Psoas muscle (tissue), 8 donors: ENCODE results near the gene RFX6. TPM values are rescaled to one million over a fixed set of nuclear protein-coding genes. Genes with fewer than 3 reads are reported as not detected.

Experiments used
- ATAC-seq, 4 donors: fragments of 200-7000 bp; cut with Tn5 transposase; one replicate each; pipeline ENCODE4 v1.9.1; 2020; ENCODE audit warnings: moderate library complexity in 3 of 4, mild to moderate bottlenecking in 2 of 4
- DNase-seq, 2 donors: peaks; one replicate each; pipeline ENCODE4 v3.0.0-alpha.2; 2020
- H3K27ac ChIP-seq: fragments of 200-600 bp; one replicate; pipeline ENCODE4 v1.8.0; 2022
- H3K27me3 ChIP-seq, 3 donors: fragments of 200-600 bp in 1 of 3; one replicate each; pipeline versions ENCODE4 v1.6.1 to v1.8.0; 2013 to 2022; ENCODE audit warnings: low read length in 2 of 3, mild to moderate bottlenecking in 2 of 3, moderate library complexity in 1 of 3; ENCODE audit not compliant: insufficient read depth in 3 of 3
- H3K36me3 ChIP-seq, 2 donors: fragments of 200-600 bp in 1 of 2; one replicate each; pipeline versions ENCODE4 v1.6.1 to v1.8.0; 2013 to 2022; ENCODE audit warnings: low read depth in 1 of 2, mild to moderate bottlenecking in 1 of 2, moderate library complexity in 1 of 2; ENCODE audit not compliant: insufficient read depth in 1 of 2
- H3K4me1 ChIP-seq: fragments of 200-600 bp; one replicate; pipeline ENCODE4 v1.8.0; 2022
- H3K4me3 ChIP-seq: fragments of 200-600 bp; one replicate; pipeline ENCODE4 v1.8.0; 2022; ENCODE audit warnings: mild to moderate bottlenecking
- H3K9me3 ChIP-seq: fragments of 200-600 bp; one replicate; pipeline ENCODE4 v1.8.0; 2022
- WGBS, 3 donors: extraction: QIAGEN DNeasy Blood & Tissue Kit; methylation state at CpG; one replicate each; pipeline versions ENCODE4 v1.1.6 to v1.1.7; 2013; 5-methylcytosine and 5-hydroxymethylcytosine counted together
- intact Hi-C, 2 donors: fragments of 100-400 bp; cut with DNase I; formaldehyde crosslinking; loops; one replicate each; pipeline versions ENCODE4 v1.11.0 to v1.14.2; 2022
- polyA plus RNA-seq, 3 donors: library from polyadenylated mRNA; stranded (reverse); fragments of 200-250 nt; gene quantifications; one replicate each; pipeline ENCODE4 v1.2.3, GENCODE V29; 2013
- total RNA-seq, 4 donors: library from RNA; stranded (reverse); fragmentation: NEBNext Ultra II Directional in 2 of 4; extraction: Animal tissue kit (Norgen Biotek cat#: 25700) in 2 of 4; gene quantifications; one replicate each; pipeline versions ENCODE4 v1.2.1 to v1.2.4, GENCODE V29; 2021 to 2023
- TF ChIP-seq, protein P1 (sequence below): fragments of 200-600 bp; IDR thresholded peaks from one replicate; pipeline ENCODE4 v1.8.0; 2022; ENCODE audit warnings: antibody characterized with exemption
- donor health status: healthy with polysubstance abuse.
- donor health status: DM: no; HTN: no; CAD: no; lungs with moderate emphysema.
- donor health status: Bipolar disorder and iron deficiency.
- donor health status: healthy.
- donor health status: DM: yes; HTN: yes; CAD: no.
- donor health status: DM: no; HTN: no; CAD: no.
- donor health status: DM: no; HTN: no; CAD: no.
- donor health status: DM: yes; HTN: yes; CAD: no.

The RFX6 gene
- total and polyA plus RNA-seq, 7 donors = not detected

DNA sequence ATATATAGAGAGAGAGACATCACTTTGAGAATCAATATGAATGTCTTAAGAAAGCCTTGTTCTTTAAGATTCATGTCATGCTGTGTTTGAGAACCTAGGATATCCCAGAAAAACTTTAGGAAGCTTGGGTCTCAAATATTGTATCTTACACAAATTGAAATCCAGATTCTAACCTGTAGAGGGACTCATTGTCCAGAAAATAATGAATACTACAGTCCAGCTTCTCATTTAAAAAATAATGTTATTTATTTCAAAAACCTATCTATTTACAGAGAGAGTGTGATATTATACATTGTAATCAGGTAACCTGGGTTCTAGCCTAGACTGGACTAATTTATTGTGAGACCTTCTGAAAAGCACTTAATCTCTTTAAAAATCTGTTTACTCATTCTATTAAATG, 4.2 kb downstream of the RFX6 start:
- intact Hi-C loops = no loop called here
- H3K36me3 ChIP-seq = no peaks in the 10 kb centered on the region
- no peaks in the 10 kb centered on the region for H3K9me3 ChIP-seq
- no peak overlapping the region for H3K27ac ChIP-seq
- H3K4me1 ChIP-seq = no peaks in the 10 kb centered on the region
- H3K4me3 ChIP-seq = no peak overlapping the region
- no peak for DNase-seq
- TF ChIP-seq, protein P1, sequence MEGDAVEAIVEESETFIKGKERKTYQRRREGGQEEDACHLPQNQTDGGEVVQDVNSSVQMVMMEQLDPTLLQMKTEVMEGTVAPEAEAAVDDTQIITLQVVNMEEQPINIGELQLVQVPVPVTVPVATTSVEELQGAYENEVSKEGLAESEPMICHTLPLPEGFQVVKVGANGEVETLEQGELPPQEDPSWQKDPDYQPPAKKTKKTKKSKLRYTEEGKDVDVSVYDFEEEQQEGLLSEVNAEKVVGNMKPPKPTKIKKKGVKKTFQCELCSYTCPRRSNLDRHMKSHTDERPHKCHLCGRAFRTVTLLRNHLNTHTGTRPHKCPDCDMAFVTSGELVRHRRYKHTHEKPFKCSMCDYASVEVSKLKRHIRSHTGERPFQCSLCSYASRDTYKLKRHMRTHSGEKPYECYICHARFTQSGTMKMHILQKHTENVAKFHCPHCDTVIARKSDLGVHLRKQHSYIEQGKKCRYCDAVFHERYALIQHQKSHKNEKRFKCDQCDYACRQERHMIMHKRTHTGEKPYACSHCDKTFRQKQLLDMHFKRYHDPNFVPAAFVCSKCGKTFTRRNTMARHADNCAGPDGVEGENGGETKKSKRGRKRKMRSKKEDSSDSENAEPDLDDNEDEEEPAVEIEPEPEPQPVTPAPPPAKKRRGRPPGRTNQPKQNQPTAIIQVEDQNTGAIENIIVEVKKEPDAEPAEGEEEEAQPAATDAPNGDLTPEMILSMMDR = no peak
- H3K27me3 ChIP-seq = peaks cover 3 to 15% (median 9%) of the 10 kb centered on the region in 3 donors
- ATAC-seq = no peak

DNA sequence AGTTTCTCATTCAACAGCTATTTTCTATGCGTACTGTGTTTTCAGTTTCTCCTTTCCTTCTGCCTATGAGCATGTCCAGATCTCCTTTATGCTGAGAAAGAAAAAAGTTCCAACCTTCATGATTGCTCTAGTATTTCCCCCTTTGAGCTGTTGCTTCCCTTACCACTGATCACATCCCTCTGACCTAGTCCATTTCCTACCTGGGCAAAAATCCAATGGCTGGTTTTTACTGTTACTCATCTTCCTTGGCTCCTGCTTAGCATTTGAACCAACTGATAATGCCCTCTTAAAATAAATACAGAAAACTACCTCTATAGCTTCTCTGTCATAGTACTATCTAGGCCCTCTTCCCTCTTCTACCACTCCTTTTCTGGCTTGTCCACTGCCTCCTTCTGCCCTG, 6.0 kb downstream of the RFX6 start:
- WGBS, 3 donors = 64 to 80% (median 67%) methylated on average over 1 of the region's 1 CpG
- Histone ChIP-seq H3K36me3 (no peaks in the 10 kb centered on the region), H3K4me1 (no peaks in the 10 kb centered on the region), H3K27me3 (peaks cover 0 to 3% (median 0%) of the 10 kb centered on the region in 3 donors), H3K4me3 (no peak overlapping the region), H3K9me3 (no peaks in the 10 kb centered on the region), H3K27ac (no peak overlapping the region)
- peak in 1 of 4 donors; percentile 40 for ATAC-seq
- intact Hi-C loops = no loop called here
- TF ChIP-seq, protein P1 = no peak
- no peak for DNase-seq

DNA sequence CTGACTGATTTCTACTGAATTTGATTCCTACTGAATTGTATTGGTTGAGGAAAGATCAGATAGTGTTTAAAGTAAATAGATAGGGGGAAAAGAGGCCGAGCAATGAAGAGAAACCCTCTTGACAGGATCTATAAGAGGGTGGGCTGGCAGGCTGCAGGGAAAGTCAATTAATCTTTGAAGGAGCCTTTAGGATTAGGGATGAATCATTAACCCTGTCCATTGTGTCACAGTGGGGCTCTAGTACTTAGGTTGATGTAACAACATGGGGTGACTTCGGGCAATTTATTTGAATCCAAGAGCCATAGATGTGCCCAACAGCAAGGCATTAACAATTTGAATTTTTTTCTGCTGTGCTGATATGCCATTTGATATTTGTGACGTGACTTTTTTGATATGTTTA, 7.5 kb downstream of the RFX6 start:
- no peaks in the 10 kb centered on the region for H3K36me3 ChIP-seq
- intact Hi-C loops = no loop called here
- no peaks in the 10 kb centered on the region for H3K9me3 ChIP-seq
- H3K27ac ChIP-seq = no peak overlapping the region
- no peaks in the 10 kb centered on the region for H3K4me1 ChIP-seq
- no peak overlapping the region for H3K4me3 ChIP-seq
- ATAC-seq = no peak
- H3K27me3 ChIP-seq = peaks cover 0 to 3% (median 0%) of the 10 kb centered on the region in 3 donors
- DNase-seq = no peak
- WGBS, 3 donors = 78 to 85% (median 82%) methylated on average over 3 of the region's 3 CpGs
- TF ChIP-seq, protein P1 = no peak

DNA sequence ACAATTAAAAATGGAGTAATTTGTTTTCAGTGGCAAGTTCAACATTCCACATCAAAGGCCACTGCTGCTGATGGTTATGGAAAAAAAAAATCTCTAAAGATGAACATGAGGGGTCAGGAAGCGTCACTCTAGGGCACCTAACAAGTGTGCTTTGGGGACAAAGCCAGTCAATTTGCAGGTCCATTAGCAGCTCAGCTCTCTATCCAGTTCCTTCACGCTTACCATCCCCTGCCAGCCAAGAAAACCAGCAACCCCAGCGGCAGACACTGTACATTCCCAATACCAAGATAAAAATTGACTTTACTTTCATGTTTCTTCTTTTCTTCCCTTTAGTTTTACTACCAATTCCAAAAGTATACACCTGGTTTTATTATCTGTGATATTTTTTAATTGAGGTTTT, 10.1 kb downstream of the RFX6 start:
- intact Hi-C loops = no loop called here
- WGBS, 3 donors = 54 to 61% (median 61%) methylated on average over 3 of the region's 3 CpGs

DNA sequence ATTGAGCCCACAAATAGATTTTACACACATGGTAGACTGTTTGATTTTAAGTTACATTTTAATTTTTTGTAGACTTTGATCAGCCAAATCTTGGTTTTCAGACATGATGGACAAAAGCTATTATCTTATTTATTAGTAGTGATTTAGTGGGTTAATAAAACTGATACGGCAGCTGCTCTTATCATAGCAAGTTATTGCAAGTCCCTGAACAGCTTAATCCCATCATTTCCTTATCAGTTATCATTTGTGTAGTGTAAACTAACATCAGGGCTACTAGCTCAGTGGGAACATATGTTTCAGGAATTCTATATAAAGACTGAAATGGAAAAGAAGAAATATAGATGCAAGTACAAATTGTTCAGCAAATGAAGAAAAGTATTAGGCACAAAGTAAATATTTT, 10.9 kb downstream of the RFX6 start:
- no peaks in the 10 kb centered on the region for H3K36me3 ChIP-seq
- no peak overlapping the region for H3K4me3 ChIP-seq
- H3K4me1 ChIP-seq = no peaks in the 10 kb centered on the region
- TF ChIP-seq, protein P1 = no peak
- no peak for DNase-seq
- no peak for ATAC-seq
- H3K9me3 ChIP-seq = no peaks in the 10 kb centered on the region
- intact Hi-C loops = no loop called here
- H3K27ac ChIP-seq = no peak overlapping the region
- peaks cover 0 to 3% (median 0%) of the 10 kb centered on the region in 3 donors for H3K27me3 ChIP-seq
- WGBS, 3 donors = 53 to 59% (median 55%) methylated on average over 1 of the region's 1 CpG

More for the DNA sequence above, 10.1 kb downstream of the RFX6 start:
- DNase-seq (no peak), ATAC-seq (no peak)
- H3K4me1 ChIP-seq = no peaks in the 10 kb centered on the region
- H3K27me3 ChIP-seq = peaks cover 0 to 3% (median 0%) of the 10 kb centered on the region in 3 donors
- TF ChIP-seq, protein P1 = no peak
- H3K9me3 ChIP-seq = no peaks in the 10 kb centered on the region
- H3K36me3 ChIP-seq = no peaks in the 10 kb centered on the region
- H3K4me3 ChIP-seq = no peak overlapping the region
- no peak overlapping the region for H3K27ac ChIP-seq
